ENCODE data around the gene TMEM80.
A peak's percentile ranks its signal among the peaks of the same experiment; 100 is the strongest.
"Not testable (repeated sequence)": the region's sequence is repeated elsewhere in the genome, so short reads cannot be mapped to it uniquely, and the experiment has no call there.

Gene TMEM80

GRCh38 chr11:695538-696248 lies at the start of gene TMEM80:
TSS of gene TMEM80 (plus strand) at chr11:695816. CDS start at chr11:695828, 12 bp downstream.
- peak; percentile 96 to 97 for DNase-seq

GRCh38 chr11:646214-646613 lies 49.4 kb upstream of the TMEM80 start:
- no peak for DNase-seq

GRCh38 chr11:647672-648158 lies 47.9 kb upstream of the TMEM80 start:
- not testable (repeated sequence) for DNase-seq

- DNase-seq = no peak
Measured at GRCh38 chr11:650482-650881, 45.1 kb upstream of the TMEM80 start.

GRCh38 chr11:653136-653535 lies 42.5 kb upstream of the TMEM80 start:
- DNase-seq = not testable (repeated sequence)

- DNase-seq = no peak
Measured at GRCh38 chr11:653837-654236, 41.8 kb upstream of the TMEM80 start.

- not testable (repeated sequence) for DNase-seq
Measured at GRCh38 chr11:654444-654843, 41.2 kb upstream of the TMEM80 start.

GRCh38 chr11:655036-655726 lies 40.4 kb upstream of the TMEM80 start:
- no peak for DNase-seq

- no peak for DNase-seq
Measured at GRCh38 chr11:656426-656825, 39.2 kb upstream of the TMEM80 start.

- no peak for DNase-seq
Measured at GRCh38 chr11:656866-657265, 38.8 kb upstream of the TMEM80 start.

- no peak for DNase-seq
Measured at GRCh38 chr11:657691-658126, 37.9 kb upstream of the TMEM80 start.

GRCh38 chr11:659532-660085 lies 36.0 kb upstream of the TMEM80 start:
- DNase-seq = no peak

- DNase-seq = no peak
Measured at GRCh38 chr11:660281-660680, 35.3 kb upstream of the TMEM80 start.

GRCh38 chr11:660681-661444 lies 34.8 kb upstream of the TMEM80 start:
- no peak for DNase-seq

- DNase-seq = peak; percentile 26 to 44
Measured at GRCh38 chr11:662689-663274, 32.8 kb upstream of the TMEM80 start.

GRCh38 chr11:665062-665703 lies 30.4 kb upstream of the TMEM80 start:
- no peak for DNase-seq

- no peak for DNase-seq
Measured at GRCh38 chr11:665704-666281, 29.8 kb upstream of the TMEM80 start.

- no peak for DNase-seq
Measured at GRCh38 chr11:673866-674265, 21.8 kb upstream of the TMEM80 start.

- DNase-seq = no peak
Measured at GRCh38 chr11:674406-674805, 21.2 kb upstream of the TMEM80 start.

- no peak for DNase-seq
Measured at GRCh38 chr11:678297-678696, 17.3 kb upstream of the TMEM80 start.

- no peak for DNase-seq
Measured at GRCh38 chr11:679271-680207, 16.1 kb upstream of the TMEM80 start.

Measured in hippocampal formation (tissue), 2 donors.